8988T (cell line): ENCODE data around the gene SYTL1.
"Not testable (repeated sequence)": the region's sequence is repeated elsewhere in the genome, so short reads cannot be mapped to it uniquely, and the experiment has no call there.

Experiments
- DNase-seq: peaks from one replicate; pipeline ENCODE4 v3.0.0; 2011

The SYTL1 gene

GRCh38 chr1:27366113-27366410 lies 24.2 kb downstream of the SYTL1 start:
- peak; percentile 66 for DNase-seq

- peak; percentile 81 for DNase-seq
Measured at GRCh38 chr1:27366411-27367159, 24.8 kb downstream of the SYTL1 start, which contains the start of gene MAP3K6. TSS of gene MAP3K6 (minus strand) at chr1:27366961. CDS start at chr1:27366597, 364 bp downstream.

- DNase-seq, result no peak
Measured at GRCh38 chr1:27367160-27367650, 25.4 kb downstream of the SYTL1 start.

- DNase-seq, result no peak
Measured at GRCh38 chr1:27368869-27369582, 27.2 kb downstream of the SYTL1 start.

GRCh38 chr1:27372022-27372807 lies 30.4 kb downstream of the SYTL1 start:
- no peak for DNase-seq

- no peak for DNase-seq
Measured at GRCh38 chr1:27372808-27373690, 31.2 kb downstream of the SYTL1 start.

GRCh38 chr1:27374362-27375086 lies 32.7 kb downstream of the SYTL1 start, which contains the start of gene FCN3:
TSS of gene FCN3 (minus strand) at chr1:27374824. CDS start at chr1:27374818, 6 bp downstream.
- DNase-seq, result no peak

GRCh38 chr1:27377760-27378495 lies 36.1 kb downstream of the SYTL1 start:
- DNase-seq, result no peak

GRCh38 chr1:27379564-27380122 lies 37.8 kb downstream of the SYTL1 start:
- DNase-seq, result no peak

- DNase-seq, result no peak
Measured at GRCh38 chr1:27380224-27380623, 38.4 kb downstream of the SYTL1 start.

- DNase-seq, result no peak
Measured at GRCh38 chr1:27380766-27381733, 39.2 kb downstream of the SYTL1 start.

- DNase-seq, result no peak
Measured at GRCh38 chr1:27381969-27382762, 40.3 kb downstream of the SYTL1 start.

- DNase-seq, result no peak
Measured at GRCh38 chr1:27383039-27383605, 41.3 kb downstream of the SYTL1 start, which contains the start of gene CD164L2. TSS of gene CD164L2 (minus strand) at chr1:27383333. CDS start at chr1:27383239, 94 bp downstream.

- no peak for DNase-seq
Measured at GRCh38 chr1:27383661-27384060, 41.8 kb downstream of the SYTL1 start.

GRCh38 chr1:27384797-27385196 lies 43.0 kb downstream of the SYTL1 start:
- not testable (repeated sequence) for DNase-seq

- DNase-seq, result no peak
Measured at GRCh38 chr1:27388337-27389005, 46.6 kb downstream of the SYTL1 start.

GRCh38 chr1:27391511-27392095 lies 49.8 kb downstream of the SYTL1 start:
- DNase-seq, result no peak
